Lower lobe of right lung (tissue), 2 donors: ENCODE results near the gene KRTAP5-6. TPM values are rescaled to one million over a fixed set of nuclear protein-coding genes. Genes with fewer than 3 reads are reported as not detected.
A peak's percentile ranks its signal among the peaks of the same experiment; 100 is the strongest.
"Not testable (repeated sequence)": the region's sequence is repeated elsewhere in the genome, so short reads cannot be mapped to it uniquely, and the experiment has no call there.

Source experiments
- ATAC-seq, 2 donors: fragments of 200-7000 bp; cut with Tn5 transposase; one replicate each; pipeline ENCODE4 v1.9.1; 2020 to 2022; ENCODE audit warnings: mild to moderate bottlenecking in 2 of 2, moderate library complexity in 2 of 2
- DNase-seq: peaks from one replicate; pipeline ENCODE4 v3.0.0-alpha.2; 2020
- H3K27ac ChIP-seq: fragments of 200-600 bp; one replicate; pipeline ENCODE4 v1.8.0; 2022
- H3K27me3 ChIP-seq: fragments of 200-600 bp; one replicate; pipeline ENCODE4 v1.8.0; 2022; ENCODE audit warnings: low read depth
- H3K36me3 ChIP-seq: fragments of 200-600 bp; one replicate; pipeline ENCODE4 v1.8.0; 2022; ENCODE audit warnings: mild to moderate bottlenecking
- H3K4me1 ChIP-seq: fragments of 200-600 bp; one replicate; pipeline ENCODE4 v1.8.0; 2022
- H3K4me3 ChIP-seq: fragments of 200-600 bp; one replicate; pipeline ENCODE4 v1.8.0; 2022; ENCODE audit warnings: mild to moderate bottlenecking
- H3K9me3 ChIP-seq: fragments of 200-600 bp; one replicate; pipeline ENCODE4 v1.8.0; 2022
- intact Hi-C: fragments of 100-400 bp; cut with DNase I; formaldehyde crosslinking; loops from one replicate; pipeline ENCODE4 v1.11.0; 2022
- total RNA-seq: library from RNA; stranded (reverse); fragmentation: NEBNext Ultra II Directional; extraction: Animal tissue kit (Norgen Biotek cat#: 25700); gene quantifications from one replicate; pipeline ENCODE4 v1.2.1, GENCODE V29; 2021
- TF ChIP-seq, protein P1 (sequence below): fragments of 200-600 bp; IDR thresholded peaks from one replicate; pipeline ENCODE4 v1.8.0; 2022; ENCODE audit warnings: antibody characterized with exemption, mild to moderate bottlenecking
- donor health status: DM: no; HTN: yes; CAD: no; lungs with severe emphysema.

KRTAP5-6 gene
- total RNA-seq, 1 donor from 2014 or later: not detected

DNA sequence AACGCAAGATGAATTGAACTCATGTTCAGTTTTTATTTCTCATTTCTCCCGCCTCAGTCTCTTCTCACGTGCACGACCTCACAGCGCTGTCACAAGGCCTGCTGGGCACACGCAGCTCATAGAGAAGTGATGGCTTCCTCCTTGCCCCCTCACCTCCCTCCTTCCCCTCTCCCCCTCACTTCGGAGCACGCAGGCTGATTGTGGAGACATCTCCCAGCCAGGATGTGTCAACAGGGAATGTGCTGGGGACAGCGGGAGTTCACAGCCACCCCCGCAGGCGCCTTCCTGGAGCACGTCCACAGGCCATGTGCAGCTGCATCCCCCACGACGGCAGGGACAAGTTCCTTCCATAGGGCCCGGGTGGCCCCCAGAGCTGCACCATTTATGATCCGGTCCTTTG is 29.1 kb upstream of the KRTAP5-6 start:
- H3K27me3 ChIP-seq: peaks cover 22% of the 10 kb centered on the region
- no peaks in the 10 kb centered on the region for H3K9me3 ChIP-seq
- no peak for DNase-seq
- TF ChIP-seq, protein P1, sequence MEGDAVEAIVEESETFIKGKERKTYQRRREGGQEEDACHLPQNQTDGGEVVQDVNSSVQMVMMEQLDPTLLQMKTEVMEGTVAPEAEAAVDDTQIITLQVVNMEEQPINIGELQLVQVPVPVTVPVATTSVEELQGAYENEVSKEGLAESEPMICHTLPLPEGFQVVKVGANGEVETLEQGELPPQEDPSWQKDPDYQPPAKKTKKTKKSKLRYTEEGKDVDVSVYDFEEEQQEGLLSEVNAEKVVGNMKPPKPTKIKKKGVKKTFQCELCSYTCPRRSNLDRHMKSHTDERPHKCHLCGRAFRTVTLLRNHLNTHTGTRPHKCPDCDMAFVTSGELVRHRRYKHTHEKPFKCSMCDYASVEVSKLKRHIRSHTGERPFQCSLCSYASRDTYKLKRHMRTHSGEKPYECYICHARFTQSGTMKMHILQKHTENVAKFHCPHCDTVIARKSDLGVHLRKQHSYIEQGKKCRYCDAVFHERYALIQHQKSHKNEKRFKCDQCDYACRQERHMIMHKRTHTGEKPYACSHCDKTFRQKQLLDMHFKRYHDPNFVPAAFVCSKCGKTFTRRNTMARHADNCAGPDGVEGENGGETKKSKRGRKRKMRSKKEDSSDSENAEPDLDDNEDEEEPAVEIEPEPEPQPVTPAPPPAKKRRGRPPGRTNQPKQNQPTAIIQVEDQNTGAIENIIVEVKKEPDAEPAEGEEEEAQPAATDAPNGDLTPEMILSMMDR: no peak
- intact Hi-C loops: no loop called here
- no peaks in the 10 kb centered on the region for H3K4me1 ChIP-seq
- H3K4me3 ChIP-seq: no peak overlapping the region
- H3K27ac ChIP-seq: no peak overlapping the region
- H3K36me3 ChIP-seq: no peaks in the 10 kb centered on the region
- no peak for ATAC-seq

DNA sequence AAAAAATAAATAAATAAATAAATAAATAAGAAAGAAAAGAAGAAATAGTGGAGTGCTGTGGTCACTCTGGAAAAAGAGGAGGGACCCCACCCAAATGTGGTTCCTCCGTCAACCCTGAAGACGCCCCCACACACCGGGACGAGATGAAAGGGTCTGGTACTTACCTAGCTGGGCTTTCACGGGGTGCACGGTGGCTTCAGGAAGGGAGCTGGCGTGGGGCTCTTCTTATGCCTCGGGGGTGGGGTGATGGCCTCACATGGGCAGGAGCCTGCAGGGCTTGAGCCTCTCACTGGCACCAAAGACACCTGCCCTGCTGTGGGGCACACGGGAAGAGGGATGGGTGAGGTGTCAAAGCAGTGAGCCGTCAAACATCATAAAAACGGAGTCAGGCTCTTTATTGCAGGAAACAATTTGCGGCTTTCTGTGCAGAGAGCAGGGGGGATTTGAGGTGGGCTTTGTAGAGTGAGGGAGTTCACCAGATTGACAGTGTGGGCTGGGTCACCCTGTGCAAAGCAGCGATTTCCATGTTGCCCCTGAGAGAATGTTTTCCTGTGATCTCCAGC is 28.0 kb upstream of the KRTAP5-6 start:
- Histone ChIP-seq H3K9me3 (no peaks in the 10 kb centered on the region), H3K36me3 (no peaks in the 10 kb centered on the region), H3K27ac (no peak overlapping the region), H3K4me3 (no peak overlapping the region), H3K27me3 (peaks cover 22% of the 10 kb centered on the region), H3K4me1 (no peaks in the 10 kb centered on the region)
- DNase-seq: peak; percentile 35
- intact Hi-C loops: no loop called here
- no peak for ATAC-seq
- TF ChIP-seq, protein P1: no peak

DNA sequence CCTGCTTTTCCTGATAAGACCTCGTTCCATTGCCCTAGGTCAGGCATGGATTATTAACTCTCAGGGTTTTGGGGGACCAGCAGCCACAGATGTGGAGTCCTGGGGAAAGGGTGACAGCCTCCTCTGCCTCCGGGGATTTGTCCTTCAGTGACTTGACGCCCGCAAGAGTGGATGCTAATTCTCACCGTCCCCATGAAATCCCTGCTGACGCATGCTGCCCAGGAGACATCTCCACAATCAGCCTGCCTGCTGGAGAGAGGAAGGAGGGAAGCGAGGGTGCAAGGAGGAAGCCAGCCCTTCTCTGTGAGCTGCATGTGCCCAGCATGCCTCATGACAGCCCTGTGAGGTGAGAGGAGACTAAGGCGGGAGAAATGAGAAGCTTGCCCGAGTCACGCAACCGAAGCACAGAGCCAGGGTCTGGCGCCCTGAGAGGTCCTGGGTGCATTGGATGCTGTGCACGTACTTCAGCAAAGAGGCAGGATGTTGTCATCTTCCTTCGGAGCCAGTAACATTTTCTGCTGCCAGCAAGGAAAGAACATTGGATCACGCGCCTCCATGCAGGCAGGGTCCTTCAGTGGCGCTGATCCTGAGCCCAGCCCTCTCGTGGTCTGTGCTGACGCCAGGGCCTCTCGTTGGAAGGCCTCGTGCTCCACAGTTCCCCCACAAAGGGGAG is 27.3 kb upstream of the KRTAP5-6 start:
- TF ChIP-seq, protein P1: no peak

DNA sequence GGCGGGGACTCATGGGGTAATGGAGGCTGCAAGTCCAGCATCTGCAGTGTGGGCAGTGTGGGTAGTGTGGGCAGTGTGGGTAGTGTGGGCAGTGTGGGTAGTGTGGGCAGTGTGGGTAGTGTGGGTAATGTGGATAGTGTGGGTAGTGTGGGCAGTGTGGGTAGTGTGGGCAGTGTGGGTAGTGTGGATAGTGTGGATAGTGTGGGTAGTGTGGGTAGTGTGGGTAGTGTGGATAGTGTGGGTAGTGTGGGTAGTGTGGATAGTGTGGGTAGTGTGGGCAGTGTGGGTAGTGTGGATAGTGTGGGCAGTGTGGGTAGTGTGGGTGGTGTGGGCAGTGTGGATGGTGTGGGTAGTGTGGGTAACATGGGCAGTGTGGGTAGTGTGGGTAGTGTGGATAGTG is 26.5 kb upstream of the KRTAP5-6 start:
- not testable (repeated sequence) for DNase-seq
- peaks cover 22% of the 10 kb centered on the region for H3K27me3 ChIP-seq

More for the DNA sequence above, 27.3 kb upstream of the KRTAP5-6 start:
- H3K27ac ChIP-seq: no peak overlapping the region
- intact Hi-C loops: no loop called here
- peaks cover 22% of the 10 kb centered on the region for H3K27me3 ChIP-seq
- no peak for ATAC-seq
- DNase-seq: no peak
- no peaks in the 10 kb centered on the region for H3K4me1 ChIP-seq
- no peaks in the 10 kb centered on the region for H3K9me3 ChIP-seq
- H3K4me3 ChIP-seq: no peak overlapping the region
- no peaks in the 10 kb centered on the region for H3K36me3 ChIP-seq

DNA sequence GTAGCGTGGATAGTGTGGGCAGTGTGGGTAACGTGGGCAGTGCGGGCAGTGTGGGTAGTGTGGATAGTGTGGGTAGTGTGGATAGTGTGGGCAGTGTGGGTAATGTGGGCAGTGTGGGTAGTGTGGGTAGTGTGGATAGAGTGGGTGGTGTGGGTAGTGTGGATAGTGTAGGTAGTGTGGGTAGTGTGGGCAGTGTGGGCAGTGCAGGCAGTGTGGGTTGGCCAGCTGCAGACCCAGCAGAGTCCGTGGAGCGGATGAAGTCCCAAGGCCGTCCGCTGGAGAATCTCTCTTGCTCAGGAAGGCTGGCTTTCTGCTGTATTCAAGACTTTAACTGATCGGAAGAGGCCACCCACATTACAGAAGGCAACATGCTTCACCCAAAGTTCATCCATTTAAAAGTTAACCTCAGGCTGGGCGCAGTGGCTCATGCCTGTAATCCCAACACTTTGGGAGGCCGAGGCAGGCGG is 26.1 kb upstream of the KRTAP5-6 start:
- no peaks in the 10 kb centered on the region for H3K9me3 ChIP-seq
- H3K4me1 ChIP-seq: no peaks in the 10 kb centered on the region
- ATAC-seq (no peak), DNase-seq (peak; percentile 24)
- TF ChIP-seq, protein P1: no peak
- H3K27me3 ChIP-seq: peaks cover 25% of the 10 kb centered on the region
- intact Hi-C loops: no loop called here
- no peak overlapping the region for H3K27ac ChIP-seq
- H3K4me3 ChIP-seq: no peak overlapping the region
- no peaks in the 10 kb centered on the region for H3K36me3 ChIP-seq

More for the DNA sequence above, 26.5 kb upstream of the KRTAP5-6 start:
- H3K4me1 ChIP-seq, ATAC-seq, H3K27ac ChIP-seq, H3K9me3 ChIP-seq, intact Hi-C loops, H3K36me3 ChIP-seq, H3K4me3 ChIP-seq: not testable (repeated sequence)

DNA sequence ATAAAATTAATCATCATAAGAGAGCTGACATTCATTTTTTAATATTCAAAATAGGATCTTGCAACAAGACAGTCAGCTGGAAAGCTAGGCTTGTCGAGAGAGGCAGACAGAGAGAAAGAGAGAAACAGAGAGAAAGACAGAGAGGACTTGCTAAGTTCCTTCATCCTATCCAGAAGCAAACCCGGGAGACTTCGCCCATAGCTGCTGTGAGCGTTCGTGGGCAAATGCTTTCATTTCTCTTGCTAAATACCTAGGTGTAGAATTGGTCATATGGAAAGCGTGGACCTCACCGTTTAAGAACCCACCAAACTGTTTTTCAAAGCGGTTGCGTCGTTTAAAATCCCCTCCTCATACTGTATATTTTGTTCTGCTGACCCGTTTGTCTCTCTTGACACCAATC is 25.3 kb upstream of the KRTAP5-6 start:
- Histone ChIP-seq H3K36me3 (no peaks in the 10 kb centered on the region), H3K27me3 (peaks cover 32% of the 10 kb centered on the region), H3K9me3 (no peaks in the 10 kb centered on the region), H3K4me1 (no peaks in the 10 kb centered on the region), H3K4me3 (no peak overlapping the region), H3K27ac (no peak overlapping the region)
- no peak for ATAC-seq
- TF ChIP-seq, protein P1: no peak
- DNase-seq: no peak
- intact Hi-C loops: no loop called here
